Measurements from ENCODE around the gene STMND1. TPM values are rescaled to one million over a fixed set of nuclear protein-coding genes. Genes with fewer than 3 reads are reported as not detected.

STMND1 gene
- total and polyA plus RNA-seq, 10 of the 15 experiments (the other 5 are each of a cell fraction or from before 2014, with no cell fraction given), result 0.15 TPM; not detected in 9

GRCh38 chr6:17116117-17116440 lies 14.2 kb downstream of the STMND1 start (continued):
- TF ChIP-seq CUX1 (IDR thresholded peaks at IDR 0.05; ENCODE audit: insufficient replicate concordance, low read depth, low read length), result no peak
- no peak for TF ChIP-seq RFX5 (IDR thresholded peaks at IDR 0.05; ENCODE audit: low read depth, low read length)
- no peak for TF ChIP-seq ETV6 (conservative IDR thresholded peaks at IDR 0.05 in 1 of 2, IDR thresholded peaks at IDR 0.05 in 1 of 2; ENCODE audit: borderline replicate concordance in 1 of 2, low read depth in 1 of 2)

GRCh38 chr6:17120019-17120418 lies 18.2 kb downstream of the STMND1 start:
- Histone ChIP-seq H3K27me3 (replicated peaks in 1 of 2; ENCODE audit: control insufficient read depth in 2 of 2, insufficient read depth in 2 of 2, low read length in 1 of 2) (no peaks in the 10 kb centered on the region), H3K4me2 (ENCODE audit: control insufficient read depth, insufficient read depth) (no peak overlapping the region), H3K4me1 (ENCODE audit: control insufficient read depth, insufficient read depth, low read length) (no peaks in the 10 kb centered on the region), H3K36me3 (ENCODE audit: control insufficient read depth in 2 of 2, insufficient read depth in 2 of 2, low read length in 1 of 2) (no peaks in the 10 kb centered on the region), H3K27ac (ENCODE audit: control insufficient read depth, insufficient read depth) (no peak overlapping the region), H3K4me3 (no peak overlapping the region), H3K79me2 (ENCODE audit: control insufficient read depth, insufficient read depth, low read length) (no peaks in the 10 kb centered on the region), H2AFZ (ENCODE audit: control insufficient read depth, low read depth, low read length) (no peak overlapping the region), H3K9me3 (replicated peaks; ENCODE audit: control insufficient read depth, insufficient read depth, low read length) (no peaks in the 10 kb centered on the region), H4K20me1 (ENCODE audit: control insufficient read depth, insufficient read depth) (no peaks in the 10 kb centered on the region), H3K9ac (ENCODE audit: control insufficient read depth, insufficient read depth, low read length) (no peak overlapping the region)
- in situ Hi-C loops (cut with MboI) (no loop called here), intact Hi-C loops (cut with micrococcal nuclease; ENCODE audit: unreplicated experiment) (no loop called here)
- BruUV-seq (replicated peaks), result no TSS peak
- FAIRE-seq, result no peak
- no peak for ATAC-seq
- ChIA-PET SMC1A (ENCODE audit: uncharacterized antibody, unreplicated experiment) (no interaction called here), POLR2A (no interaction called here), RAD21 (ENCODE audit: unreplicated experiment) (no interaction called here), CTCF (no interaction called here)
- 41% methylated on average over 6 of the region's 6 CpGs for WGBS (ENCODE audit: insufficient coverage, insufficient replicate concordance, low lambda C conversion rate, missing lambda C conversion rate)
- DNase-seq (ENCODE audit: low read depth, low spot score), result no peak
- TF ChIP-seq YY1 (IDR thresholded peaks at IDR 0.05; ENCODE audit: low read depth, low read length) (no peak), IKZF1 (conservative IDR thresholded peaks at IDR 0.05) (no peak), TAF1 (IDR thresholded peaks at IDR 0.05; ENCODE audit: borderline replicate concordance, low read depth, low read length) (no peak), DPF2 (IDR thresholded peaks at IDR 0.05) (no peak), E4F1 (IDR thresholded peaks at IDR 0.05; ENCODE audit: borderline replicate concordance, partially characterized antibody) (no peak), POLR2AphosphoS2 (IDR thresholded peaks at IDR 0.05; ENCODE audit: low read depth, low read length) (no peak), RUNX3 (IDR thresholded peaks at IDR 0.05; ENCODE audit: low read length) (no peak), CHD1 (IDR thresholded peaks at IDR 0.05; ENCODE audit: low read depth, low read length) (no peak), NFIC (IDR thresholded peaks at IDR 0.05; ENCODE audit: low read depth, low read length) (no peak), GATAD2B (conservative IDR thresholded peaks at IDR 0.05; ENCODE audit: low read depth) (no peak), CREB1 (IDR thresholded peaks at IDR 0.05; ENCODE audit: low read depth) (no peak), ATF7 (IDR thresholded peaks at IDR 0.05; ENCODE audit: low read depth) (no peak), EED (IDR thresholded peaks at IDR 0.05; ENCODE audit: low read depth) (no peak), SP1 (IDR thresholded peaks at IDR 0.05; ENCODE audit: low read depth, low read length) (no peak), BHLHE40 (IDR thresholded peaks at IDR 0.05; ENCODE audit: borderline replicate concordance in 1 of 2, low read depth in 2 of 2, low read length in 1 of 2) (no peak)

Measured in GM12878 (cell line).